Fibroblast of lung (primary cell): ENCODE measurements around the gene SULF2.

ENCODE experiments used
- CTCF ChIP-seq, 2 donors: IDR thresholded peaks in 1 of 2; conservative IDR thresholded peaks in 1 of 2; 1 replicate in 1 of 2; 2 replicates in 1 of 2; pipeline ENCODE4 v1.5.1; 2011 to 2012; ENCODE audit warnings: low read length in 2 of 2, control low read depth in 1 of 2, inconsistent platforms in 1 of 2, low read depth in 1 of 2, mild to moderate bottlenecking in 1 of 2
- EZH2 ChIP-seq: IDR thresholded peaks from 2 replicates; pipeline ENCODE4 v1.5.1; 2012; ENCODE audit warnings: low read length, control low read depth, mild to moderate bottlenecking; ENCODE audit errors: missing control alignments

GRCh38 chr20:47713878-47714450 lies 71.3 kb downstream of the SULF2 start:
- no peak for TF ChIP-seq EZH2
- TF ChIP-seq CTCF (conservative IDR thresholded peaks at IDR 0.05 in 1 of 2, IDR thresholded peaks at IDR 0.05 in 1 of 2; ENCODE audit: low read depth in 1 of 2, low read length in 2 of 2): no peak
